Hepatocyte (in vitro differentiated cells): ENCODE measurements around the gene ZNF407. TPM values are rescaled to one million over a fixed set of nuclear protein-coding genes. Genes with fewer than 3 reads are reported as not detected.

ENCODE experiments used
- DNase-seq: peaks from one replicate; pipeline ENCODE4 v3.0.0-alpha.2; 2016; ENCODE audit warnings: low spot score
- H2AFZ ChIP-seq: fragments of 200-600 bp; sonication (generic); 2 replicates; pipeline ENCODE4 v1.6.0; 2016; ENCODE audit warnings: antibody characterized with exemption, mild to moderate bottlenecking
- H3K27ac ChIP-seq: fragments of 200-600 bp; sonication (generic); 2 replicates; pipeline ENCODE4 v1.5.1; 2016; ENCODE audit warnings: mild to moderate bottlenecking
- H3K27me3 ChIP-seq: fragments of 200-600 bp; sonication (generic); 2 replicates; pipeline ENCODE4 v1.6.1; 2016
- H3K36me3 ChIP-seq: fragments of 200-600 bp; sonication (generic); replicated peaks from 2 replicates; pipeline ENCODE4 v1.5.1; 2016; ENCODE audit warnings: low read depth; ENCODE audit not compliant: insufficient read depth
- H3K4me1 ChIP-seq: fragments of 200-600 bp; sonication (generic); 2 replicates; pipeline ENCODE4 v1.5.1; 2016; ENCODE audit warnings: mild to moderate bottlenecking, moderate library complexity; ENCODE audit not compliant: insufficient read depth
- H3K4me2 ChIP-seq: fragments of 200-600 bp; sonication (generic); 2 replicates; pipeline ENCODE4 v1.6.0; 2016
- H3K4me3 ChIP-seq: fragments of 200-600 bp; sonication (generic); 2 replicates; pipeline ENCODE4 v1.5.1; 2016; ENCODE audit warnings: mild to moderate bottlenecking
- H3K79me2 ChIP-seq: fragments of 200-600 bp; sonication (generic); 2 replicates; pipeline ENCODE4 v1.6.0; 2017; ENCODE audit warnings: mild to moderate bottlenecking
- H3K9me2 ChIP-seq: fragments of 200-600 bp; sonication (generic); replicated peaks from 2 replicates; pipeline ENCODE4 v1.6.0; 2017; ENCODE audit warnings: mild to moderate bottlenecking; ENCODE audit not compliant: insufficient read depth
- H3K9me3 ChIP-seq: fragments of 200-600 bp; sonication (generic); 2 replicates; pipeline ENCODE4 v1.5.1; 2016; ENCODE audit warnings: low read depth, mild to moderate bottlenecking
- H4K20me1 ChIP-seq: fragments of 200-600 bp; sonication (generic); 2 replicates; pipeline ENCODE4 v1.6.0; 2016; ENCODE audit warnings: mild to moderate bottlenecking; ENCODE audit not compliant: insufficient read depth, poor library complexity, severe bottlenecking
- EZH2 ChIP-seq: fragments of 200-600 bp; sonication (generic); IDR thresholded peaks from 2 replicates; pipeline ENCODE4 v1.6.1; 2016; ENCODE audit warnings: antibody characterized with exemption, mild to moderate bottlenecking, borderline replicate concordance
- EZH2phosphoT487 ChIP-seq: fragments of 200-600 bp; sonication (generic); IDR thresholded peaks from one replicate; pipeline ENCODE4 v1.6.1; 2018; ENCODE audit warnings: antibody characterized with exemption, mild to moderate bottlenecking, low read depth, moderate library complexity; ENCODE audit not compliant: unreplicated experiment, severe bottlenecking
- WGBS: methylation state at CpG from one replicate; pipeline ENCODE4 v1.1.6; 2016; ENCODE audit warnings: low lambda C conversion rate; ENCODE audit errors: missing lambda C conversion rate; 5-methylcytosine and 5-hydroxymethylcytosine counted together
- polyA plus RNA-seq: library from polyadenylated mRNA; unstranded; fragments of >200 nt; fragmentation: Nextera tagmentation; extraction: Ambion mirVana; gene quantifications from 2 replicates; pipeline ENCODE4 v1.2.1, GENCODE V29; 2016
- total RNA-seq: library from RNA; depleted of rRNA; stranded (reverse); fragments of >200 nt; gene quantifications from 2 replicates; pipeline ENCODE4 v1.2.3, GENCODE V29; 2014
- TF ChIP-seq, protein P1 (sequence below): fragments of 200-600 bp; sonication (generic); IDR thresholded peaks from 2 replicates; pipeline ENCODE4 v1.5.1; 2016; ENCODE audit warnings: antibody characterized with exemption, mild to moderate bottlenecking; ENCODE audit not compliant: poor library complexity

ZNF407 gene
- total and polyA plus RNA-seq, 2 experiments from 2014 or later = 3.2 to 12.4 TPM

GRCh38 chr18:74976331-74976909, 378.8 kb downstream of the ZNF407 start:
- Histone ChIP-seq H3K79me2 (no peaks in the 10 kb centered on the region), H4K20me1 (no peaks in the 10 kb centered on the region), H3K9me3 (no peaks in the 10 kb centered on the region), H3K4me3 (no peak overlapping the region), H3K27me3 (no peaks in the 10 kb centered on the region), H3K9me2 (no peaks in the 10 kb centered on the region), H3K36me3 (no peaks in the 10 kb centered on the region), H3K27ac (no peak overlapping the region), H3K4me1 (peaks cover 11% of the 10 kb centered on the region), H2AFZ (no peak overlapping the region), H3K4me2 (no peak overlapping the region)
- WGBS = 40% methylated on average over 11 of the region's 11 CpGs
- no peak for DNase-seq
- TF ChIP-seq EZH2 = no peak
- no peak for TF ChIP-seq EZH2phosphoT487
- TF ChIP-seq, protein P1, sequence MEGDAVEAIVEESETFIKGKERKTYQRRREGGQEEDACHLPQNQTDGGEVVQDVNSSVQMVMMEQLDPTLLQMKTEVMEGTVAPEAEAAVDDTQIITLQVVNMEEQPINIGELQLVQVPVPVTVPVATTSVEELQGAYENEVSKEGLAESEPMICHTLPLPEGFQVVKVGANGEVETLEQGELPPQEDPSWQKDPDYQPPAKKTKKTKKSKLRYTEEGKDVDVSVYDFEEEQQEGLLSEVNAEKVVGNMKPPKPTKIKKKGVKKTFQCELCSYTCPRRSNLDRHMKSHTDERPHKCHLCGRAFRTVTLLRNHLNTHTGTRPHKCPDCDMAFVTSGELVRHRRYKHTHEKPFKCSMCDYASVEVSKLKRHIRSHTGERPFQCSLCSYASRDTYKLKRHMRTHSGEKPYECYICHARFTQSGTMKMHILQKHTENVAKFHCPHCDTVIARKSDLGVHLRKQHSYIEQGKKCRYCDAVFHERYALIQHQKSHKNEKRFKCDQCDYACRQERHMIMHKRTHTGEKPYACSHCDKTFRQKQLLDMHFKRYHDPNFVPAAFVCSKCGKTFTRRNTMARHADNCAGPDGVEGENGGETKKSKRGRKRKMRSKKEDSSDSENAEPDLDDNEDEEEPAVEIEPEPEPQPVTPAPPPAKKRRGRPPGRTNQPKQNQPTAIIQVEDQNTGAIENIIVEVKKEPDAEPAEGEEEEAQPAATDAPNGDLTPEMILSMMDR = no peak

- Histone ChIP-seq H3K36me3 (no peaks in the 10 kb centered on the region), H3K79me2 (no peaks in the 10 kb centered on the region), H4K20me1 (no peaks in the 10 kb centered on the region), H3K27ac (no peak overlapping the region), H3K9me2 (no peaks in the 10 kb centered on the region), H3K4me1 (peaks cover 11% of the 10 kb centered on the region), H2AFZ (no peak overlapping the region), H3K4me3 (no peak overlapping the region), H3K4me2 (no peak overlapping the region), H3K27me3 (no peaks in the 10 kb centered on the region), H3K9me3 (no peaks in the 10 kb centered on the region)
- DNase-seq = no peak
- WGBS = 68% methylated on average over 2 of the region's 2 CpGs
- TF ChIP-seq, protein P1 = no peak
- no peak for TF ChIP-seq EZH2
- TF ChIP-seq EZH2phosphoT487 = no peak
Observed at GRCh38 chr18:74977041-74977440, 379.4 kb downstream of the ZNF407 start.

DNA sequence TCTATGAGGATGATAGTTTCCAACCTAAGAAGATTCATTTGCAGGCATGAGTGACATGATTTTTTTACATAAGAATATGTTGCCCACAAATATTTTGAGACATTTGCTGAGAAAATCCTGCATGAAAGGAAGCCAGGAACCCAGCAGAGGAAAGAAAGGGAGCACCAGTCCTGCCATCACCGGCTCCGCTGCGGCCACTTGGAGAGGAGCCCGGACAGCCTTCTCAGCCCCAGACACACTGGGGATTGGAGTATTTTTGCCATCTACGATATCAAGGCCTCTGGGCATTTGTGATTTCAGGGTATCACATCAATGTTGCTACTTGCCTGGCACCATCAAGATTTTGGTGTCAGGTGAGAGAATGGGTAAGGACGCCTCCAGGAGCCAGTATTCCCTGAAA, 383.0 kb downstream of the ZNF407 start:
- no peaks in the 10 kb centered on the region for H3K9me2 ChIP-seq
- peaks cover 11% of the 10 kb centered on the region for H3K4me1 ChIP-seq
- H3K27ac ChIP-seq = no peak overlapping the region
- H3K36me3 ChIP-seq = no peaks in the 10 kb centered on the region
- 97% methylated on average over 6 of the region's 6 CpGs for WGBS
- no peaks in the 10 kb centered on the region for H3K79me2 ChIP-seq
- no peaks in the 10 kb centered on the region for H3K9me3 ChIP-seq
- no peaks in the 10 kb centered on the region for H3K27me3 ChIP-seq
- H3K4me3 ChIP-seq = no peak overlapping the region
- DNase-seq = no peak
- no peak overlapping the region for H3K4me2 ChIP-seq
- TF ChIP-seq, protein P1 = no peak
- TF ChIP-seq EZH2phosphoT487 = no peak
- TF ChIP-seq EZH2 = no peak
- no peak overlapping the region for H2AFZ ChIP-seq
- H4K20me1 ChIP-seq = no peaks in the 10 kb centered on the region
